HCT116 (cell line): ENCODE results near the gene GPR37.

Experiments used
- CTCF ChIP-seq, 3 experiments: fragments of 200-600 bp in 1 of 3; sonication (generic) in 1 of 3; IDR thresholded peaks in 2 of 3; conservative IDR thresholded peaks in 1 of 3; 2 replicates each; pipeline ENCODE4 v1.5.1; 2012 to 2017; ENCODE audit warnings: low read depth in 2 of 3, low read length in 2 of 3, antibody characterized with exemption in 1 of 3, borderline replicate concordance in 1 of 3, control low read depth in 1 of 3, mild to moderate bottlenecking in 1 of 3, mixed read lengths in 1 of 3, mixed run types in 1 of 3, moderate library complexity in 1 of 3; ENCODE audit not compliant: insufficient read depth in 1 of 3
- RAD21 ChIP-seq: IDR thresholded peaks from 2 replicates; pipeline ENCODE4 v1.6.1; 2012; ENCODE audit warnings: low read depth, mild to moderate bottlenecking
- SP1 ChIP-seq: IDR thresholded peaks from 2 replicates; pipeline ENCODE4 v1.6.1; 2012; ENCODE audit warnings: low read depth
- SRF ChIP-seq: IDR thresholded peaks from 2 replicates; pipeline ENCODE4 v1.6.1; 2012; ENCODE audit warnings: low read depth

GRCh38 chr7:124779194-124779593, 13.6 kb upstream of the GPR37 start:
- no peak for TF ChIP-seq SRF
- TF ChIP-seq CTCF (IDR thresholded peaks at IDR 0.05 in 2 of 3, conservative IDR thresholded peaks at IDR 0.05 in 1 of 3; ENCODE audit: borderline replicate concordance in 1 of 3, insufficient read depth in 1 of 3, low read depth in 2 of 3, low read length in 2 of 3): no peak
- no peak for TF ChIP-seq SP1
- no peak for TF ChIP-seq RAD21
